Cortex of kidney (tissue), 1 donor: ENCODE results near the gene CORO1C.
"Not testable (repeated sequence)": the region's sequence is repeated elsewhere in the genome, so short reads cannot be mapped to it uniquely, and the experiment has no call there.

Experiments
- DNase-seq: peaks from one replicate; lab custom pipeline; 2025; lab: John Stamatoyannopoulos, UW

CORO1C gene

GRCh38 chr12:108731105-108731865 lies at the start of gene CORO1C:
Gene CORO1C (minus strand): TSS chr12:108731518. CDS start chr12:108701318, 30,200 bp downstream.
- DNase-seq = peak; percentile 84

- DNase-seq = no peak
These were observed 48.8 kb upstream of the CORO1C start for GRCh38 chr12:108779998-108780688.

- no peak for DNase-seq
These were observed 46.7 kb upstream of the CORO1C start for GRCh38 chr12:108778053-108778452.

GRCh38 chr12:108777156-108777555 lies 45.8 kb upstream of the CORO1C start:
- no peak for DNase-seq

- no peak for DNase-seq
These were observed 42.8 kb upstream of the CORO1C start for GRCh38 chr12:108773798-108774788.

GRCh38 chr12:108772891-108773797 lies 41.8 kb upstream of the CORO1C start:
- DNase-seq = no peak

GRCh38 chr12:108772247-108772646 lies 40.9 kb upstream of the CORO1C start:
- DNase-seq = no peak

GRCh38 chr12:108771835-108772234 lies 40.5 kb upstream of the CORO1C start:
- not testable (repeated sequence) for DNase-seq

- DNase-seq = no peak
These were observed 39.6 kb upstream of the CORO1C start for GRCh38 chr12:108770963-108771362.

GRCh38 chr12:108770269-108770829 lies 39.0 kb upstream of the CORO1C start:
- no peak for DNase-seq

- no peak for DNase-seq
These were observed 37.5 kb upstream of the CORO1C start for GRCh38 chr12:108768591-108769500.

- no peak for DNase-seq
These were observed 35.0 kb upstream of the CORO1C start for GRCh38 chr12:108766294-108766693.

- no peak for DNase-seq
These were observed 34.0 kb upstream of the CORO1C start for GRCh38 chr12:108765289-108765764.

GRCh38 chr12:108764540-108765288 lies 33.4 kb upstream of the CORO1C start:
- no peak for DNase-seq

- no peak for DNase-seq
These were observed 29.9 kb upstream of the CORO1C start for GRCh38 chr12:108761226-108761625.

- DNase-seq = no peak
These were observed 28.6 kb upstream of the CORO1C start for GRCh38 chr12:108759924-108760323.

- no peak for DNase-seq
These were observed 26.5 kb upstream of the CORO1C start for GRCh38 chr12:108757856-108758255.

- no peak for DNase-seq
These were observed 25.1 kb upstream of the CORO1C start for GRCh38 chr12:108756421-108756820.

GRCh38 chr12:108755481-108755880 lies 24.2 kb upstream of the CORO1C start:
- DNase-seq = no peak
